GM12865 (cell line): Measurements from ENCODE around the gene CAPZA2.
A peak's percentile ranks its signal among the peaks of the same experiment; 100 is the strongest.
"Not testable (repeated sequence)": the region's sequence is repeated elsewhere in the genome, so short reads cannot be mapped to it uniquely, and the experiment has no call there.

Experiments
- DNase-seq: peaks from one replicate; pipeline ENCODE4 v3.0.0; 2010; ENCODE audit warnings: low read depth
- H3K4me3 ChIP-seq: 2 replicates; pipeline ENCODE4 v1.5.1; 2011; ENCODE audit warnings: mild to moderate bottlenecking, low read depth, low read length, control low read depth
- TF ChIP-seq, protein P1 (sequence below): IDR thresholded peaks from 2 replicates; pipeline ENCODE4 v1.5.1; 2011; ENCODE audit warnings: low read length, control low read depth, low read depth, inconsistent platforms; ENCODE audit not compliant: insufficient read depth; ENCODE audit errors: missing control alignments

The CAPZA2 gene

DNA sequence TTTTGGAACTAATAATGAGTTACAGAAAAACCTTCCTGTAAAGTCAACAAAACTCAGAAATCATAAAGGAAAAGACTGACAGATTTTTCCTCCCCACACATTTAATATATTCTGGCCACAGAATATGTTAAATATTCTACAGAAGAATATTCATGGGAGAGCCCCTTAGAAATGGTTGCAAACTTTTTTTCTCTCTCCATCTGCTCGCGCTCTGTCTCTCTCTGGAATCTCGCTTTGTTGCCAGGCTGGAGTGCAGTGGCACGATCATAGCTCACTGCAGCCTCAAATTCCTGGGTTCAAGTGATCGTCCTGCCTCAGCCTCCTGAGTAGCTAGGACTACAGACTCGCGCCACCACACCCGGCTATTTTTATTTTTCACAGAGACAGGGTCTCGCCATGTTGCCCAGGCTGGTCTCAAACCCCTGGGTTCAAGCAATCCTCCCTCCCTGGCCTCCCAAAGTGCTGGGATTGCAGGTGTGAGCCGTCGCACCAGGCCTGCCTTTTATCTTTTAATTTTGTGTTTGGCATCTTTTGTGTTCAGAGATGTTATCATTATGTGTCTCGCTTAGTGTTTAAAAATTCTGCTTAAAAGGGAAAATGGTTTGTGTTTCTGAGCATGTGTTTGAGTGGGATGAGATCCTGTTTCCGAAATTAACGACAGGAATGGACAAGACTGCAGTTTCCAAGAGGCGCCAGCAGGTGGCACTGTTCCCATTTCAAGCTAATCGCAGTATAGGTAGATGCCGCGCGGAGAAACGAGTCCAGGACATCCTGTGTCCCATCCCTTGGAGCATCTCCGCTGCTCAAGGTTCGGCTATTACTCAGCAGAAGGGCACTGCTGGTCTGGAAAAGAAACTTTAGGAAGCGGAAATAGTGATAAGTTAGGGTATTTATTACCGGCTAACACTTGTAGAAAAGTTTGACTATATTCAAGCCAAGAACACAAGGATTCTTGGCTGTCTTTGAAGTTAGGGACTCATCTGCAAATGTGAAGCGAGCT, 67.8 kb downstream of the CAPZA2 start:
- no peak overlapping the region for H3K4me3 ChIP-seq
- TF ChIP-seq, protein P1, sequence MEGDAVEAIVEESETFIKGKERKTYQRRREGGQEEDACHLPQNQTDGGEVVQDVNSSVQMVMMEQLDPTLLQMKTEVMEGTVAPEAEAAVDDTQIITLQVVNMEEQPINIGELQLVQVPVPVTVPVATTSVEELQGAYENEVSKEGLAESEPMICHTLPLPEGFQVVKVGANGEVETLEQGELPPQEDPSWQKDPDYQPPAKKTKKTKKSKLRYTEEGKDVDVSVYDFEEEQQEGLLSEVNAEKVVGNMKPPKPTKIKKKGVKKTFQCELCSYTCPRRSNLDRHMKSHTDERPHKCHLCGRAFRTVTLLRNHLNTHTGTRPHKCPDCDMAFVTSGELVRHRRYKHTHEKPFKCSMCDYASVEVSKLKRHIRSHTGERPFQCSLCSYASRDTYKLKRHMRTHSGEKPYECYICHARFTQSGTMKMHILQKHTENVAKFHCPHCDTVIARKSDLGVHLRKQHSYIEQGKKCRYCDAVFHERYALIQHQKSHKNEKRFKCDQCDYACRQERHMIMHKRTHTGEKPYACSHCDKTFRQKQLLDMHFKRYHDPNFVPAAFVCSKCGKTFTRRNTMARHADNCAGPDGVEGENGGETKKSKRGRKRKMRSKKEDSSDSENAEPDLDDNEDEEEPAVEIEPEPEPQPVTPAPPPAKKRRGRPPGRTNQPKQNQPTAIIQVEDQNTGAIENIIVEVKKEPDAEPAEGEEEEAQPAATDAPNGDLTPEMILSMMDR = peak; percentile 86

DNA sequence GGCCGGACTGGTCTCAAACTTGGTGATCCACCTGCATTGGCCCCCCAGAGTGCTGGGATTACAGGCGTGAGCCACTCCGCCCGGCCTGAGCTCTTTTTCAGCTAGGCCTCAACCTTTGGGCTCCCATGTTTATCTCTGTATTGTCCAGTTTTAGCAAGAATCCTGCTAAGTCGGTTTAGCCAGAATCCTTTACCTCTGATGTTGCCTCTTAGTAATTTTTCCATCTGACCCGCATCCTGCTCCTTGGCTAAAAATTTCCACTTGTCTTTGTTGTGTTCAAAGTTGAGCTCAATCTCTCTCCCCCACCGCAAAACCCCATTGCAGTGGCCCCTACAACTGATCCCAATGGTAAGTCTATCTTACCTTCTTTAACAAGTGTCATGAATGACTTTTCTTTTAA, 70.2 kb downstream of the CAPZA2 start:
- TF ChIP-seq, protein P1 = no peak
- H3K4me3 ChIP-seq = no peak overlapping the region
- DNase-seq = no peak

More for the DNA sequence above, 67.8 kb downstream of the CAPZA2 start:
- DNase-seq = peak; percentile 84

DNA sequence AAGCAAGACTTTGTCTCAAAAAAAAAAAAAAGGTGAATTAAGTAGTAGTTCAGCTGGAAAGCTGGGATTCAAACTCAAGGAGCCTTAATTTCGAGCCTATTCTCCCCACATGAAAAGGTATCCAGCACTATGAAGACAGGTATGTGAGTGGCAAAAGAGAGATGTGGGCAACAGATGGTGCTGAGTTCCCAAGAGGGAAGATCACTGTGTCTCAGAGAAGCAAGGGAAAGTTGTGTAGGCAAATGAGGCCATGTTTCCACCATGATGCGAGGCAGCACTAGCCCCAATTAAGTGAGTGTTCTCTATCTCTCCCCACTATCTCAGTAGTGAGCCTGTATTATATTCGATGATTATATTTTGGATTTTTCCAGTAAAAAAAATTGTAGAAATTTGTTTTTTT, 71.1 kb downstream of the CAPZA2 start:
- H3K4me3 ChIP-seq = no peak overlapping the region
- no peak for DNase-seq
- TF ChIP-seq, protein P1 = no peak

DNA sequence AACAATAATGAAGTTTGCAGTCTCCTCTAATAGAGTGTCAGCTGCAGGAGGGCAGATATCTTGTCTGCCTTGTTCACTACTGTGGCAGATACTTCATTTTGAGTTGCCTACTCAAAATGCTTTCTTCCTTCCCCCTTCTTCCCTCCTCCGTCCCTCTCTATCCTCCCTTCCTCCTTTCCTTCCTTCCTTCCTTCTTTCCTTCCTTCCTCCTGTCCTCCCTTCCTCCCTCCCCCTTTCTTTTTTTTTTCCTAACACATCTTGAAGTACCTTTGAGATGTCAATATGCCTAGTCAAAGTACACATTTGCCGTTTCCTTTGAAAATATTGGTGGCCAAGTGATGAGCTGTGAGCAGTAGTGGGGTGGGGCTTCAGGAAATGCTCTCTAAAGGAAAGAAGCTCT, 72.2 kb downstream of the CAPZA2 start:
- TF ChIP-seq, protein P1 = no peak
- no peak overlapping the region for H3K4me3 ChIP-seq
- DNase-seq = no peak

DNA sequence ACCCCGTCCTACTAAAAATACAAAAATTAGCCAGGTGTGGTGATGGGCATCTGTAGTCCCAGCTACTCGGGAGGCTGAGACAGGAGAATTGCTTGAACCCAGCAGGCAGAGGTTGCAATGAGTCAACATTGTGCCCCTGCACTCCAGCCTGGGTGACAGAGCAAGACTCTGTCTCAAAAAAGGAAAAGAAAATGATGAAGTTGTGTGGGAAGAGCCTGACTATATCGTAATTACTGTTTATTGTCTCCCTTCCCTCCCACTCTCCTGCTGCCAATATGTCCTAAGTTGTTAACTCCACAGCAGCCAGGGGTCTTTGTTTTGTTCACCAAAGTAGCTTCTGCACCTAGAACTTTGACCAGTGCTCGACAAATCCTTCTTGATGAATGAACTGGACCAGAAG, 74.5 kb downstream of the CAPZA2 start:
- H3K4me3 ChIP-seq, DNase-seq: not testable (repeated sequence)

DNA sequence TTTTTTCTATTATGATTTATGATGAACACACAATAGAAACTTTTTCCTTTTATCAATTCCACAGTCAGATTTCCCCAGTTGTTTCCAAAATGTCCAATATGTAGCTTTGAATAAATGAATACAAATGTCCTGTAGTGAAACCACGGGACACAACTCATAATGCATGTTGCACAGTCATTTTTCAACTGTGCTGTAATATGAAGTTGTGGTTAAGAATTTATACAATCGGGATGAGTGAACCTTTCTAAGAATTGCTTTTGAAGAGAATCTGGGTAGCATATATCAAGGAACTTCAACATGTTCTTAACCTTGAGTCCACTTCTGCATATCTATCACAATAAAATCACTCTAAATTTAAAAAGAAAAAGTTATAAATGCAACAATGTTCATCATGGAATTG, 76.3 kb downstream of the CAPZA2 start:
- H3K4me3 ChIP-seq = no peak overlapping the region
- no peak for DNase-seq
- TF ChIP-seq, protein P1 = no peak

DNA sequence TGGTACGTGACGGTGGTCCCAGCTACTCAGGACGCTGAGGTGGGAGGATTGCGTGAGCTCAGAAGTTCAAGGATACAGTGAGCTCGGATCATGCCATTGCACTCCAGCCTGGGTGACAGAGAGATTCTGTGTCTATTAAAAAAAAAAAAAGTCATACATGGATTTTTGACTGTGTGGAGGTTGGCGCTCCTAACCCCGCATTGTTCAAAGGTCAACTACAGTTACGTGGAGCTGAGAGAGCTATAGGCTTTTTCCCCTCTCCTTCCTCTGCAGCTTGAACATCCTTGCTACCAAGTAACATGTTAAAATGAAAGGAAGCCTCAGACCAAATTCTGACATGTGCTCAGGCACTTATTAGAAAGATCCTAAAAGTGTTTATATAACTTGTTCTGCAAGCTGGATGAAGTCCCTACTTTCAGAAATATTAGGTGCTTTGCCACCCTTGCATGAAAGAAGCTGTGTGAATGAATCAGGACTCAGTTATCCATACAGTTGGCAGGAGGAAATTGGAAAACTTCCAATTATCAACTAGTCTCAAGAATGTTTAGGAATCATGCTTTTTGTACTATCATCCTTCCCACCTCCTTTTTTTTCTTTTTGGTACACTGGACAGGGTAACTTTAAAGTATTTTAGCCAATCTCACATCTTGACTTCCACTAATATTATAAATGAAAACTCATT, 78.4 kb downstream of the CAPZA2 start:
- H3K4me3 ChIP-seq = no peak overlapping the region
- no peak for DNase-seq
- TF ChIP-seq, protein P1 = no peak
